GM13977 (cell line): ENCODE measurements around the gene MAGI1.

Experiments used
- DNase-seq: peaks from one replicate; pipeline ENCODE4 v3.0.0; 2012; ENCODE audit warnings: low spot score
- CTCF ChIP-seq: IDR thresholded peaks from 2 replicates; pipeline ENCODE4 v1.5.1; 2012; ENCODE audit warnings: mild to moderate bottlenecking, control low read depth; ENCODE audit not compliant: insufficient read depth; ENCODE audit errors: extremely low read depth, missing control alignments
- in situ Hi-C: fragments of 300-500 bp; cut with MboI; formaldehyde crosslinking; loops from one replicate; pipeline ENCODE4 v1.12.0; 2022; ENCODE audit warnings: low sequenced_read_pairs, low pct_unique_long_range_greater_than_20kb, mixed read lengths, inconsistent platforms; ENCODE audit not compliant: unreplicated experiment

The MAGI1 gene

GRCh38 chr3:65448120-65448519, 590.6 kb downstream of the MAGI1 start:
- in situ Hi-C loops, result no loop called here
- no peak for TF ChIP-seq CTCF
- no peak for DNase-seq

- no peak for TF ChIP-seq CTCF
- in situ Hi-C loops, result no loop called here
- no peak for DNase-seq
These were observed 593.0 kb downstream of the MAGI1 start for GRCh38 chr3:65445573-65446169.

- DNase-seq, result no peak
- no peak for TF ChIP-seq CTCF
- in situ Hi-C loops, result no loop called here
These were observed 594.3 kb downstream of the MAGI1 start for GRCh38 chr3:65444447-65444815.

GRCh38 chr3:65443739-65444446, 594.8 kb downstream of the MAGI1 start:
- in situ Hi-C loops, result no loop called here
- no peak for TF ChIP-seq CTCF
- DNase-seq, result no peak

- peak; percentile 12 for TF ChIP-seq CTCF
- in situ Hi-C loops, result no loop called here
- DNase-seq, result no peak
These were observed 599.0 kb downstream of the MAGI1 start for GRCh38 chr3:65439641-65440284.

GRCh38 chr3:65438612-65439011, 600.1 kb downstream of the MAGI1 start:
- in situ Hi-C loops, result no loop called here
- TF ChIP-seq CTCF, result no peak
- DNase-seq, result no peak
